Measurements from ENCODE around the gene FDCSP.

GRCh38 chr4:70183940-70184246 is 42.0 kb upstream of the FDCSP start:
- no peak for TF ChIP-seq REST (IDR thresholded peaks at IDR 0.05; ENCODE audit: low read depth, low read length)
- TF ChIP-seq SMC3 (IDR thresholded peaks at IDR 0.05; ENCODE audit: low read depth, low read length) = no peak
- no peak for TF ChIP-seq MAX (IDR thresholded peaks at IDR 0.05; ENCODE audit: low read depth)
- no peak for TF ChIP-seq CHD2 (IDR thresholded peaks at IDR 0.05; ENCODE audit: low read length, partially characterized antibody)

All from SK-N-SH (cell line).